Lower leg skin (tissue), 3 donors: ENCODE data around the gene OR1S1.

Source experiments
- POLR2A ChIP-seq, 2 donors: fragments of 450-650 bp; IDR thresholded peaks; one replicate each; pipeline ENCODE4 v1.6.1; 2016 to 2017; ENCODE audit warnings: antibody characterized with exemption in 2 of 2, mild to moderate bottlenecking in 1 of 2, moderate library complexity in 1 of 2
- TF ChIP-seq, protein P1 (sequence below), 3 donors: fragments of 450-650 bp; IDR thresholded peaks; one replicate each; pipeline ENCODE4 v1.5.1; 2016; ENCODE audit warnings: antibody characterized with exemption in 3 of 3, mild to moderate bottlenecking in 3 of 3, moderate library complexity in 2 of 3

DNA sequence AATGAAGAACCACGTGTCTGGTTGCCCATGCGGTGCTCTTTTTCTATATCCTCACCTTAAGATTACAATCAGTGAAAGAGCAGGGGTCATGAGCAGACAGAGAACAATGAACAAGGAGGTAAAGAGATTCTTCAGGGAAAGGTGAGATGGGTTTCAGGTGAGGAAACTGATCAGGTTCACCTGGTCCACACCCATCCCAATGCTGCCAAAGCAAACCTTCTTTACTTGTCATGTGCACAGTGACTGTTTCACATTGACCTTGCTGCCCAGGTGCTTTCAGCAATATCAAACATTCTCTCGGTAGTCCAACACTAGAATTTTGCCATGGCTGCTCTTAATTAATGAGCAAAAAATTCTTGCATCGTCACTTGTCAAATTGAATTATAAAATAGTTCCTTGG lies 48.1 kb upstream of the OR1S1 start:
- TF ChIP-seq, protein P1, sequence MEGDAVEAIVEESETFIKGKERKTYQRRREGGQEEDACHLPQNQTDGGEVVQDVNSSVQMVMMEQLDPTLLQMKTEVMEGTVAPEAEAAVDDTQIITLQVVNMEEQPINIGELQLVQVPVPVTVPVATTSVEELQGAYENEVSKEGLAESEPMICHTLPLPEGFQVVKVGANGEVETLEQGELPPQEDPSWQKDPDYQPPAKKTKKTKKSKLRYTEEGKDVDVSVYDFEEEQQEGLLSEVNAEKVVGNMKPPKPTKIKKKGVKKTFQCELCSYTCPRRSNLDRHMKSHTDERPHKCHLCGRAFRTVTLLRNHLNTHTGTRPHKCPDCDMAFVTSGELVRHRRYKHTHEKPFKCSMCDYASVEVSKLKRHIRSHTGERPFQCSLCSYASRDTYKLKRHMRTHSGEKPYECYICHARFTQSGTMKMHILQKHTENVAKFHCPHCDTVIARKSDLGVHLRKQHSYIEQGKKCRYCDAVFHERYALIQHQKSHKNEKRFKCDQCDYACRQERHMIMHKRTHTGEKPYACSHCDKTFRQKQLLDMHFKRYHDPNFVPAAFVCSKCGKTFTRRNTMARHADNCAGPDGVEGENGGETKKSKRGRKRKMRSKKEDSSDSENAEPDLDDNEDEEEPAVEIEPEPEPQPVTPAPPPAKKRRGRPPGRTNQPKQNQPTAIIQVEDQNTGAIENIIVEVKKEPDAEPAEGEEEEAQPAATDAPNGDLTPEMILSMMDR (IDR thresholded peaks at IDR 0.05) = no peak
- TF ChIP-seq POLR2A (IDR thresholded peaks at IDR 0.05) = no peak
